Limb (tissue), 2 donors: ENCODE measurements around the gene SEC63.
"Not testable (repeated sequence)": the region's sequence is repeated elsewhere in the genome, so short reads cannot be mapped to it uniquely, and the experiment has no call there.

Source experiments
- DNase-seq, 2 donors: peaks; one replicate each; pipeline ENCODE4 v3.0.0-alpha.2; 2016; ENCODE audit errors: extremely low spot score in 2 of 2

Gene SEC63

GRCh38 chr6:107957909-107958688 is at the start of gene SEC63:
Gene SEC63 (minus strand): TSS chr6:107958208. CDS start chr6:107958009, 199 bp downstream.
- peak; percentile 94 to 99 for DNase-seq

DNA sequence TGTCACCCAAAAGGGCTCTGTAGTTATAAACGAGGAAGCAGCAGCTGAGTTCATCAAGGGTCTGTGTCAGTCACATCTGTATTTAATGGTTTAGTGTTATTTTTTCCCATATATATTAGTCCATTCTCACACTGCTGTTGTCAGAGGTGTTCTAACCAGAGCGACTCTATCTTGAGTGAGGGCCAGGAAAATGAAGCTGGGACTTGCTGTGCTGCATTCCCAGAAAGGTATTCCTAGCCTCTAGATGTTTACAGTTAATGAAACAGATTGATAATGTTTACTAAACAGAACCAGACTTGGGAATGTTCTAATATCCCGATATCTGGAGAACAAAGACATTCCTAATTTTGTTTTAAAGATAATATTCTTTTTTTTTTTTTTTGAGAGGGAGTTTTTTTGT is 48.0 kb upstream of the SEC63 start:
- DNase-seq, result no peak

DNA sequence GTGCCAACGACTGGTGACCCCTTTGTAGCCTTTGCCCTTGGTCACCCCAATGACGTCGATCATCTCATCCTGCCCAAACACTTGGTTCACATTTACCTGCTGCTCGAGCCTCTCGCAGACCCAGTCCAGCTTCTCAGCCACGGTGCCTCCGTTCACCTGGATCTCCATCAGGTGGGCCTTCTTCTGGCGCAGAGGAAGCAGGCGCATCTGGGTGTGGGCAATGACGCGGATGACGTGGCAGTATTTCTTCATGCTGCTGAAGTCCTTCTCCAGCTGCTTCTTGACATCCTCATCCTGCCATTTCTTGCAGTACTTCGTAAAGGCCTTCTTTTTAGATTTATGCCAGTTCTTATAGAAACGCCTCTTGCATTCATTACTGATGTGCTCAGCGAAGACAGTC is 46.9 kb upstream of the SEC63 start:
- DNase-seq, result no peak

DNA sequence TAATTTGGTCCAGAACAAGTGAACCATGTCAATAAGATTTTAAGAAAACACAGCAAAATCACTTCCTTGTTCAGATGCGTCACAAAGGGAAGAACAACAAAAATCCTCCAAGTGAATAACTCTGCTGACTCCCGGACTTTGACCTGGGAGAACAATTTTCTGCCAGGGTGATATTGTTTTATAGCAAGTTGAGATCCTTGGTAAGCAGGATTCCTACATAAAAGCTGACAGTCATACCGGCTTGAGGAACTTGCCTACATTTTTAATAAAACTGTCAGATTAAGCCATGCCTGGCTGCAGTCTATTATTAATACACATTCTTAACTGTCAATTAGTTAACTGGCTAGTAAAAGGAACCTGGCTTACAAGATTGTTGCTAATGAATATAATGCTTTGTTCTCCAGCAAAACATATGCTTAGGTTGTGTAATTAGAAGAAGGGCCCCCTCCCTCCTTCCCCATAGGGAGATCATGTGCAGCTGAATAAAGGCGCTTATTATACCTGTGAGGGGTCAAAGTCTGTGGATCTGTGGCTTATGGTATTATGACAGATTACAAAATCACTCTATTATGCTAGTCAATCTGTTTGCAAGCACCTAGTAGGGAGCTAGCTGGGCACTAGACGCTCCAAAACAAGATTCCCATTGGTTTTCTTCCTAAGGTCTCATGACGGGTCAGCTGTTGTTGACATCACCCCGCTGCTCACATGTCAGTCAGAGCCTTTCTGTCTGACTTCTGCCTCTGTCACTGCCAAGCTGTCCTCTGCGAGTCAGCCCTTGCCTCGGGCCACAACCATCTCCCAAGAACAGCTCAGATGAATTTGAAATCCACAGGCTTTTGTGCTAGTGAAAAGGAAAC is 44.6 kb upstream of the SEC63 start:
- DNase-seq, result peak in 1 of 2 donors; percentile 34

DNA sequence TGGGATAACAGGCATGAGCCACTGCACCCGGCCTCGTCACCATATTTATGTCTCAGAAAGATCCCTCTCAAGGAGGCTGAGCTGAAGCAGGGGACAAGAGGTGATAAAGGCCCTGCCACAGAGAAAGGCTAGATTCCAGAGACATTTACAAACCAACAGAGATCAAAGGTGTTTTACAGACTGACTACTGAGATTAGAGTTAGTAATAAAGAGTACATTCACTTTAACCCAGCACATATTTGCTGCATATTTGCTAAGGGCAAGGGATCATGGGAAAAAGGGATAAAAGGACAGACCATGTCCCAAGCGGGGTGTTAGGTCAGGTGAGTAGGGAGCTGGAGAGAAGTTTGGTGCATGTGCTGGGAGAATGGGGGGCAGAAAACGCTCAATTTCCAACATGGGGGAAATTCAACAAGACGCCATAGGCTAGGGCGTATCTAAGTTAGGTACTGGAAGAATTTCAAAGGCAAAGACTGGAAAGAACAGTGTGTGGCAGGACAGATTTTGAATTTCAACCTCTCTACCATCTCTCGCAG is 43.8 kb upstream of the SEC63 start:
- no peak for DNase-seq

- not testable (repeated sequence) for DNase-seq
Measured at GRCh38 chr6:108000259-108000658, 42.3 kb upstream of the SEC63 start.

- no peak for DNase-seq
Measured at GRCh38 chr6:107999341-107999740, 41.3 kb upstream of the SEC63 start.

- DNase-seq, result no peak
Measured at GRCh38 chr6:107991772-107992550, 34.0 kb upstream of the SEC63 start.

GRCh38 chr6:107991061-107991460 is 33.1 kb upstream of the SEC63 start:
- no peak for DNase-seq

DNA sequence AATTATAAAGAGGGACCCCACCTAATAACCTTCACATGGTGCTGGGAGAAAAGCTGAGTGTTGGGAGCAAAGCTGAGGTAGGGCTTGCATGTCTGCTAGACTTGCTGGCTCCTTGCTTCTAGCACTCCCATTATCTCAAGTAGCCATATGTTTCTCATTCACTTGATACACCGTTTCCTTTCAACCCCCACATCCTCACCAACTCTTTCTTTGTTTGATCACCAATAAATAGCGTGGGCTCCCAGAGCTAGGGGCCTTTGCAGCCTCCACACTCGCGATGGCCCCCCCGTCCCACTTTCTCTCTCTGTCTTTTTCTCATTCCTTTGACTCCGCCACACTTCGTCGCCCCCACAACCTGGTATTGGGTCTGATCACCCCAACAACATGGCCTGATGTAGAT is 32.6 kb upstream of the SEC63 start:
- not testable (repeated sequence) for DNase-seq

DNA sequence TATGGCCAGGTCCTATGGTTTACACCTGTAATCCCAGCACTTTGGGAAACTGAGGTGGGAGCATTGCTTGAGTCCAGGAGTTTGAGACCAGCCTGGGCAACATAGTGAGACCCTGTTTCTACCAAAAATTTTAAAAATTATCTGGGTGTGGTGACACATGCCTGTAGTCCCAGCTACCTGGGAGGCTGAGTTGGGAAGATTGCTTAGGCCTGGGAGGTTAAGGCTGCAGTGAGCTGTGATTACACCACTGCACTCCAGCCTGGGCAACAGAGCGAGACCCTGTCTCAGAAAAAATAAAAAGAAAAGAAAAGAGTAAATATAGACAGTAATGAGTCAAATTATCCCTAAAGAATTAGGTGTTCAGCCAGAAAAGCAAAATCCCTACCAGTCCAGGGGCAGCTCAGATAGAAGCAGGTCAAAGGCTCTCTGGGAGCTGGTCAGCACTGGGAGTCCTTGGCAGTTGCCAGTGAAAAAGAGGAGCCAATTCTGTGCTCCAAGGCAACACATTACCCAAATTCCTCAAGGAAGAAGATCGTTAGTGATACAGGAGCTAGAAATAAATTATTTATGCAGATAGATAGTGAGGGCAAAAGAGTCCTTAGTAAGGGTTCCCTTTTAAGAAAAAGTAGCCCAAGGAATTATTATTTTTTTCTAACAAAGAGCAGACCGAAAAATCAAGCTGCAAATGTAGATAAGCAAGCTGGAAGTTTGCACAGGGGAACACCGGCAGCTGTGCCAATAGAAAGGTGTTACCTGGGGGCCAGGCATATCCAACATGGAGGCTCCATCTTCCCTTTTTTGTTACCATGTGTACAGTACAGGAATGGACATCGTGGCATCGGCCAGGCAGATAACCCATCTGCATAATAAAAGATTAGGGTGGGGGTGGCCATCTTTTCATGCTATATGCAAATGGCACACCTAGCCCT is 31.4 kb upstream of the SEC63 start:
- no peak for DNase-seq

- DNase-seq, result no peak
Measured at GRCh38 chr6:107988570-107988969, 30.6 kb upstream of the SEC63 start.

DNA sequence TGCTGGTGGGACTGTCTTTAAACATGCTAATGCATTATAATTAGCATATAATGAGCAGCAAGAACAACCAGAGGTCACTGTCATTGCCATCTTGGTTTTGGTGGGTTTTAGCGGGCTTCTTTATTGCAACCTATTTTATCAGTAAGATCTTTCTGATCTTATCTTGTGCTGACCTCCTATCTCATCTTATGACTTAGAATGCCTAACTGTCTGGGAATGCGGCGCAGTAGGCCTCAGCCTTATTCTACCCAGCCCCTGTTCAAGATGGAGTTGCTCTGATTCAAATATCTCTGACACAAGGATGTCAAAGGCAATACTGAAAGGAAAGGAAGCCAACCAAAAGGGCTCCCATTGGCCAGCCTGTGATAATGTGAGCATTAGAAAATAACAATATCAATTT is 29.8 kb upstream of the SEC63 start:
- no peak for DNase-seq

DNA sequence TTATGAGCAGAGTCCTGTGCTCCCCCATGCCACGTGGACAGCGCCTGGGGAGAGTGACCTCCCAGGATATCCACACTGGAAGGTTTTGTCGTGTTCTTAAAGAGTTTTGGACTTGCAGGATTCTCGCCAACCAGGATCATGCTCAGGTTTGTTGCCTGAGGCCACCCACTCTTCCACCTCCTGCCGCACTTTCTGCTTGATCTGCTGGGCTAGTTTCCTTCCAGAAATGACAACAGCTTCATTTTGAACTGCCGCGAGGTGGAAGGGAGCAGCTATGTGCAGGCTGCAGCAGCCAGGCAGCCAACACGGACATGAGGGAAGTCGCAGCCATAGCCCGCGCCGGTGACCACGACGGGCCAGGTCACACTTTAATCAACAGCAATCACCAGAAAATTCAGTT is 27.7 kb upstream of the SEC63 start:
- DNase-seq, result no peak

DNA sequence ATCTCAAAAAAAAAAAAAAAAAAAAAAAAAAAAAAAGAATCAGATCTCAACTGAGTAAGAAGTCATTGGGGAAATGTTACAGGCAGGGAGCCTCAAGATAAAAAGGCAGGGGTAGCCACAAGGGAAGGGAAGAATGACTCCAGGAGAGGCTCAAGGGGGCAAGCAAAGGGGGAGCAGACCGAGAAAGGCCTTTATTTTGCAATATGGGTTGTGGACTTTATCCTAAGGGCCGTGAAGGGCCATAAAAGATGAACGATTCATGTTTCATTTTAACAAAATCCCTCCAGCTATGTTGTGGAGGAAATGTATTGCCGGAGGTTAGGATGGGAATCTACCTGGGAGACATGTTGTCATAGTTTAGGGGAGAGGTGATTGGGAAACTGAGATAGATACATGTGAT is 25.8 kb upstream of the SEC63 start:
- no peak for DNase-seq

DNA sequence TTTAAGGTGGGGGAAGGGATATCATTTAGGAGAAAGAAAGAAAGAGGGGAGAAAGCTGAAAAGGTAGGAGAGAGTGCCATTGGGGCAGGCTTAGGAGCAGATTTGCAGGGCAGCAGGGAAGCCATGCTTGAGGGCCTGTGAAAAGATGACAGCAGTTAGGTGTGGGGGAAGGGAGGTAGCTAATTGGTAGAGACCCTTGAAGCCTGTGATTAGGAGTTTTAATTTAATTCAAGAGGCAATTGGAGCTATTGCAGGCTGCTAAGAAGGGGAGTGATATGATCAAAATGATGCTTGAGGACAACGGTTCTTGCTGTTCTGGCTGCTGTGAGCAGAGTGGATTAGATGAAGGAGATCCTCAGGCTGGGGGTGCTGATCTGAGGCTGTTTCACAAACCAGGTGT is 24.5 kb upstream of the SEC63 start:
- DNase-seq, result no peak

GRCh38 chr6:107981695-107982094 is 23.7 kb upstream of the SEC63 start:
- no peak for DNase-seq

GRCh38 chr6:107977283-107977682 is 19.3 kb upstream of the SEC63 start:
- peak in 1 of 2 donors; percentile 53 for DNase-seq

DNA sequence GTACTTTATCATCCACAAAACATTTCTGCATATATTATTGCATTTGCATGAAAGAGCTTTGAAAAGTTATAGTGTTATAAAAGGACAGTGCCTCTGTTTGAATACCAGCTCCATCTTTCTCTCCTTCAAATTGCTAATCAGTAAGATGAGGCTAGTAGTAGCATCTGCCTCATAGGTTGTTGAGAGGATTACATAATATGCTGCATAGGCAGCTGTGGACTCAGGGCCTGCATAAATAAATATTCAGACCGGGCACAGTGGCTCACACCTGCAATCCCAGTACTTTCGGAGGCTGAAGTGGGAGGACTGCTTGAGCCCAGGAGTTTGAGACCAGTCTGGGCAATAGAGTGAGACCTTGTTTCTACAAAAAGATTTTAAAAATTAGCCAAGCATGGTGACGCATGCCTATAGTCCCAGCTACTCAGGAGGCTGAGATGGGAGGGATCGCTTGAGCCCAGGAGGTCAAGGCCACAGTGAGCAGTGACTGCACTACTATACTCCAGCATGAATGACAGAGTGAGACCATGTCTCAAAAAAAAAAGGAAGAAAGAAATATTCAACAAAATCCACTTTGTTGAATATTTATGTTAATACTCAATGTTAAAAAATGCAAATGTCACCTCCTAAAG is 18.3 kb upstream of the SEC63 start:
- no peak for DNase-seq

- no peak for DNase-seq
Measured at GRCh38 chr6:107973594-107973993, 15.6 kb upstream of the SEC63 start.
